GM15510 (cell line): Measurements from ENCODE around the gene ATOX1.

ENCODE experiments used
- POLR2A ChIP-seq: IDR thresholded peaks from 3 replicates; pipeline ENCODE4 v1.6.1; 2011; ENCODE audit warnings: borderline replicate concordance; ENCODE audit not compliant: insufficient read length; ENCODE audit errors: extremely low read depth

ATOX1 gene

GRCh38 chr5:151772029-151772845 lies 13.8 kb upstream of the ATOX1 start:
- TF ChIP-seq POLR2A: peak; percentile 36

- peak; percentile 99 for TF ChIP-seq POLR2A
Observed at GRCh38 chr5:151771259-151772028, 13.0 kb upstream of the ATOX1 start, which contains the start of gene G3BP1. TSS of gene G3BP1 (plus strand) at chr5:151771954. CDS start at chr5:151786621, 14,667 bp downstream.

DNA sequence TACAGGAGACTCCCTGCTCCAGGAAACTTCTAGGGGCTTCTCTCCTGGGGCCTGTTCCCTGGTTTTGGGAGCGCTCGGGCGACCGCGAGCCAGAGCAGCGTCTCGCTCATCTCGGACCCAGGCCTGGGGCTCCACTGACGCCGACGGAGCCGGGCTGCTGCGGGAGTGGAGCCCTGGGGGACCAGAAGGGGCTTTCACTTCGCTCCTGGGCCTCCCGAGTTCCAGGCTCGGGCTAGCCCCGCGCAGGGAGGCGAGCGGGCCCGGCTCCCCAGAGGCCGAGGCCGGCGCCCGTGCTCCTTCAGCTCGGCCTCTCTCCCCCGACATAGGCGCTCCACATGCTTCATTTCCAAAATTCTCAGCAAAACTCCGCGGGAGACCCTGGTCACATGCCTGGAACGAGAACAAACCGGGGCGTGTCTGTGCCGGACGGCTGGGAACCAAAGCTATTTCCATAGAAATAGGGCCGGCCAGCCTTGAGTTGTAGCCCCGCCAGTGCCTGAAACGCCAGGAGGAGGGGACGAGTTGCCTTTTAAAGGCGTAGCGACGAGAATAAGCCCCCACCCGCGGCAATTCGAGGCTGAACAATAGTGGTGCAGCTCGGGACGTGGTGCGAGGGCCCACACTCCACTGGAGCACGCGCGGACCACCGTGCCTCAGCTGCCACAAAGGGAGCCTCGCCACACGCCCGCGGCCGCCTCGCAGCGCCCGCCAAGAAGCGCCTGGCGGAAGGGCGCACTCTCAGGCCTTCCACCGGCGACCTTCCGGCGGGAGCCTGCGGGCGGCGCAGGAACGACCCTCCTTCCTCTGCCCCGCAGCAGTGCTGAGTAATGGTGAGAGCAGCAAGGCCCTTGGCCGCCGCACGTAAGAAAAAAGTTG lies 12.2 kb upstream of the ATOX1 start:
- TF ChIP-seq POLR2A: peak; percentile 68

DNA sequence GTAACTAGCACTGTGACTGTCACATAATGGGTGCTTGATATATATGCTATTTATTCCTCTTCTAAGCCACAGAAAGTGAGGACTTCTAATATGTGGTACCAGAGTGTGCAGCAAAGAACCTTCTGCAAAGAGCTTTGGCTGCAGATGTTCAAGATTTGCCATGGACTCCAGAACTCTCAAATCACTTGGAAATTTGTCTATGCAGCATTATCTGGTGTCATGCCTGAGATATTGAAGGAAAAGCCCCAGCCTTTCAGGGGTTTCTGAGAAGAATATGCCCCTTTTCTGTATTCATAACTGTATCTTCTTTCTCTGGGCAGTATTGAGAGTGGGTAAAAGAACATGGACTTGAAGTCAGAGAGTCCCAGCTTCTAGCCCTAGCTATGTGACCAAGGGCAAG lies 8.5 kb upstream of the ATOX1 start:
- TF ChIP-seq POLR2A: no peak

GRCh38 chr5:151764801-151765200 lies 6.4 kb upstream of the ATOX1 start:
- TF ChIP-seq POLR2A: no peak

- TF ChIP-seq POLR2A: no peak
Observed at GRCh38 chr5:151758141-151758429, 346 bp downstream of the ATOX1 start.

GRCh38 chr5:151757233-151758140 lies 944 bp downstream of the ATOX1 start:
- TF ChIP-seq POLR2A: no peak

DNA sequence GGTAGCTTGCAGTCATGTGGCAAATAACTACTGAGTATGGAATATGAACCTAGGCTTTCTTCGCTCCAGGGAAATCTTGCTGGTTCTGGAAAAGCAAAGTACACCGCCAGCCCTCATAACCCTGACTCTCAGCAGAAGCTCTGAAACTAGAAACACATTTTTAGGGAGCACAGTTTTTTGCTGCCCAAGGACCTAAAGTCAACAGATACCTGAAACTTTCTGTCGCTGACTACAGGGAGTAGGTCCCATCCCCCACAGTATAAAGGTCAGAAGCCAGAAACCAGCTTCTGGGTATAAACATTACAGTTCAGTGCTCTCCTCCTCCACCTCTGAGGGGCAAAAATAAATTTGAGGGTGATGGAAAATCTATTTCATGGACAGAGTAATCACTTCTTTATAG lies 3.0 kb downstream of the ATOX1 start:
- TF ChIP-seq POLR2A: no peak

DNA sequence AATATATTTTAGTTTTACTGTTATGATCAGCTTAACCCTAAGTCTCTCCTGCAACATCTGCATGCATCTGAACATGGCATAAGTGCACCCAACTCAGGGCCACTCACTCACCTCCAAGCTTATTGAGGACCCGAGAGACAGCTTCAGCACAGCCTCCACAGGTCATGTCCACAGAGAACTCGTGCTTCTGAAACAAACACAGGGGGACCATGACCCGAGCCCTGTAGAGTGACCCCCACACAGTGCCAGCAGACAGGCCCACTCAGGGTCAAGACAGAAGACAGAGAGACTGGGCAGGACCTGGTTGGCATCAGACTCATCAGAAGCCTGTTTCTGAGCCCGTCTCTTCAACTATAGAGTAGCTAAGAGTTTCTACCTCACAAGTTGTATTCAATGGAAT lies 6.8 kb downstream of the ATOX1 start:
- no peak for TF ChIP-seq POLR2A

- TF ChIP-seq POLR2A: no peak
Observed at GRCh38 chr5:151751091-151751490, 7.3 kb downstream of the ATOX1 start.

- TF ChIP-seq POLR2A: no peak
Observed at GRCh38 chr5:151750121-151750520, 8.3 kb downstream of the ATOX1 start.

DNA sequence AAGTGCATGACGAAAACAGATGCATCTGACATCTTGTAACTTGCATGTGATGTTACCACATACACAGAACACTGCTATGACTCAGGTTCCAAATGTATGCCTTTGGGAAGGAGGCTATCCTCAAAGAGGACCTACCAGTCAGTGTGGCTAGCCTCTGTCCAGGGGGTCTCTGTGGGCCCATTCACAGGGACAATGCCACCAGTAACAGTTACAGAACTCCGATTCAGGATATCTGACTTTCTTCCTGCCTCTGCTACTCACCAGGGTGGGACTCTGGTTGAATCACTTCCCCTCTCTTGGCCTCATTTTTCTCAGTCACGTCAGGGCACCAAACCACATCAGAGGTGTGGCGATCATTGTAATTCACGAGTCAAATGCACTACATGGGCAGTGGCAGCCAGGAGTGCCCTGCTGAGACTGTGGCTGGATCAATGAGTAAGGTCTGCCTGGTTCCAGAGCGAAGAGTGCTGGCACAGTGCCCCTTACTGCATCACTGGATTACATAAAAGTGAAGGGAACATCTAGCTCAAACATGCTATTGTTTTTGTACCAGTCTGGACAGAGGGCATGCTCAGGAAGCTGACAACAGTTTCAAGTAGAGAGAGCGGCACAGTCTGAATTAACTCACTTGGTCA lies 13.2 kb downstream of the ATOX1 start:
- TF ChIP-seq POLR2A: no peak

GRCh38 chr5:151743530-151743929 lies 14.9 kb downstream of the ATOX1 start:
- TF ChIP-seq POLR2A: no peak

- no peak for TF ChIP-seq POLR2A
Observed at GRCh38 chr5:151742870-151743294, 15.5 kb downstream of the ATOX1 start.

- no peak for TF ChIP-seq POLR2A
Observed at GRCh38 chr5:151741678-151742423, 16.6 kb downstream of the ATOX1 start.
